Caco-2 (cell line): ENCODE data around the gene IQCN. TPM values are rescaled to one million over a fixed set of nuclear protein-coding genes. Genes with fewer than 3 reads are reported as not detected.

Experiments used
- BruUV-seq: library from RNA; stranded (reverse); fragments of 400-500 nt; replicated peaks from 2 replicates; lab custom pipeline; 2021; lab: Mats Ljungman, UMichigan
- CTCF ChIA-PET: fragments of 300-600 bp; sonication (Branson Sonifier 250); formaldehyde crosslinking; loops from one replicate; lab custom pipeline; 2022; ENCODE audit warnings: antibody characterized with exemption; lab: Charles Lee
- POLR2A ChIA-PET: fragments of 300-600 bp; sonication (Branson Sonifier 250); formaldehyde crosslinking; loops from one replicate; lab custom pipeline; 2022; ENCODE audit warnings: antibody characterized with exemption; lab: Charles Lee
- DNase-seq, 2 experiments: peaks; one replicate each; pipeline versions ENCODE4 v3.0.0 to v3.0.0-alpha.2; 2020 to 2022
- H3K27me3 ChIP-seq: replicated peaks from 2 replicates; pipeline ENCODE4 v1.6.0; 2011; ENCODE audit warnings: low read length; ENCODE audit not compliant: control insufficient read depth, insufficient read depth
- H3K36me3 ChIP-seq: 2 replicates; pipeline ENCODE4 v1.5.1; 2011; ENCODE audit warnings: low read length; ENCODE audit not compliant: control insufficient read depth, insufficient read depth
- H3K4me1 ChIP-seq: fragments of 250-450 bp; sonication (Bioruptor Pico); 2 replicates; pipeline ENCODE4 v1.5.1; 2020; ENCODE audit warnings: mild to moderate bottlenecking
- H3K4me3 ChIP-seq: 2 replicates; pipeline ENCODE4 v1.5.1; 2011; ENCODE audit warnings: low read depth, mild to moderate bottlenecking, control low read depth, low read length
- H3K9me3 ChIP-seq: fragments of 250-450 bp; sonication (Bioruptor Pico); 2 replicates; pipeline ENCODE4 v1.5.1; 2020; ENCODE audit warnings: mild to moderate bottlenecking, moderate library complexity
- H3K27ac Mint-ChIP-seq: one replicate; pipeline ENCODE4 v1.8.0; 2022; ENCODE audit warnings: mixed read lengths; ENCODE audit not compliant: unreplicated experiment
- H3K27me3 Mint-ChIP-seq: one replicate; pipeline ENCODE4 v1.8.0; 2022; ENCODE audit warnings: mixed read lengths; ENCODE audit not compliant: insufficient read depth, unreplicated experiment
- H3K36me3 Mint-ChIP-seq: one replicate; pipeline ENCODE4 v1.8.0; 2022; ENCODE audit warnings: mild to moderate bottlenecking, mixed read lengths; ENCODE audit not compliant: insufficient read depth, unreplicated experiment
- H3K4me1 Mint-ChIP-seq: one replicate; pipeline ENCODE4 v1.8.0; 2022; ENCODE audit warnings: low read depth, mixed read lengths; ENCODE audit not compliant: unreplicated experiment
- H3K4me3 Mint-ChIP-seq: one replicate; pipeline ENCODE4 v1.8.0; 2022; ENCODE audit warnings: mild to moderate bottlenecking, moderate library complexity, mixed read lengths; ENCODE audit not compliant: unreplicated experiment
- H3K9me3 Mint-ChIP-seq: one replicate; pipeline ENCODE4 v1.8.0; 2022; ENCODE audit warnings: mixed read lengths; ENCODE audit not compliant: unreplicated experiment
- intact Hi-C: fragments of 100-400 bp; cut with micrococcal nuclease; formaldehyde crosslinking; loops from one replicate; pipeline ENCODE4 v1.10.0; 2022; ENCODE audit not compliant: unreplicated experiment
- total RNA-seq: library from RNA; stranded (reverse); gene quantifications from 2 replicates; pipeline ENCODE4 v1.2.3, GENCODE V29; 2022
- TF ChIP-seq, protein P1 (sequence below), 2 experiments: fragments of 200-600 bp in 1 of 2; IDR thresholded peaks; 1 replicate in 1 of 2; 2 replicates in 1 of 2; pipeline versions ENCODE4 v1.5.1 to v1.8.0; 2011 to 2022; ENCODE audit warnings: antibody characterized with exemption in 1 of 2, control low read depth in 1 of 2, inconsistent platforms in 1 of 2, low read depth in 1 of 2, low read length in 1 of 2, mild to moderate bottlenecking in 1 of 2, moderate library complexity in 1 of 2; ENCODE audit not compliant: insufficient read depth in 1 of 2, severe bottlenecking in 1 of 2, unreplicated experiment in 1 of 2

Gene IQCN
- total RNA-seq, 1 experiment from 2014 or later: 2.1 TPM

- no peaks in the 10 kb centered on the region for H3K27me3 ChIP-seq
- Mint-ChIP-seq H3K36me3 (no peaks in the 10 kb centered on the region), H3K9me3 (no peaks in the 10 kb centered on the region), H3K4me3 (no peak overlapping the region), H3K27me3 (peaks cover 3% of the 10 kb centered on the region), H3K27ac (no peak overlapping the region), H3K4me1 (no peaks in the 10 kb centered on the region)
- no peaks in the 10 kb centered on the region for H3K9me3 ChIP-seq
- no peaks in the 10 kb centered on the region for H3K4me1 ChIP-seq
- H3K4me3 ChIP-seq: no peak overlapping the region
- no TSS peak for BruUV-seq
- H3K36me3 ChIP-seq: no peaks in the 10 kb centered on the region
- CTCF ChIA-PET: interaction anchor here (0.6 kb wide), 1 partner anchor 54 kb away, joined by 4 read pairs; no protein-coding TSS in a partner anchor
- POLR2A ChIA-PET: no interaction called here
- no peak for DNase-seq
- intact Hi-C loops: no loop called here
- TF ChIP-seq, protein P1, sequence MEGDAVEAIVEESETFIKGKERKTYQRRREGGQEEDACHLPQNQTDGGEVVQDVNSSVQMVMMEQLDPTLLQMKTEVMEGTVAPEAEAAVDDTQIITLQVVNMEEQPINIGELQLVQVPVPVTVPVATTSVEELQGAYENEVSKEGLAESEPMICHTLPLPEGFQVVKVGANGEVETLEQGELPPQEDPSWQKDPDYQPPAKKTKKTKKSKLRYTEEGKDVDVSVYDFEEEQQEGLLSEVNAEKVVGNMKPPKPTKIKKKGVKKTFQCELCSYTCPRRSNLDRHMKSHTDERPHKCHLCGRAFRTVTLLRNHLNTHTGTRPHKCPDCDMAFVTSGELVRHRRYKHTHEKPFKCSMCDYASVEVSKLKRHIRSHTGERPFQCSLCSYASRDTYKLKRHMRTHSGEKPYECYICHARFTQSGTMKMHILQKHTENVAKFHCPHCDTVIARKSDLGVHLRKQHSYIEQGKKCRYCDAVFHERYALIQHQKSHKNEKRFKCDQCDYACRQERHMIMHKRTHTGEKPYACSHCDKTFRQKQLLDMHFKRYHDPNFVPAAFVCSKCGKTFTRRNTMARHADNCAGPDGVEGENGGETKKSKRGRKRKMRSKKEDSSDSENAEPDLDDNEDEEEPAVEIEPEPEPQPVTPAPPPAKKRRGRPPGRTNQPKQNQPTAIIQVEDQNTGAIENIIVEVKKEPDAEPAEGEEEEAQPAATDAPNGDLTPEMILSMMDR (IDR thresholded peaks at IDR 0.05; ENCODE audit: insufficient read depth in 1 of 2, low read depth in 1 of 2, low read length in 1 of 2, severe bottlenecking in 1 of 2, unreplicated experiment in 1 of 2): no peak
These were observed 29.0 kb downstream of the IQCN start for GRCh38 chr19:18245297-18245696.

- CTCF ChIA-PET: interaction anchor here (0.6 kb wide), 1 partner anchor 13 kb away, joined by 3 read pairs; no protein-coding TSS in a partner anchor
- peaks cover 5% of the 10 kb centered on the region for H3K27me3 Mint-ChIP-seq
These were observed 34.9 kb downstream of the IQCN start for GRCh38 chr19:18239303-18239702.

DNA sequence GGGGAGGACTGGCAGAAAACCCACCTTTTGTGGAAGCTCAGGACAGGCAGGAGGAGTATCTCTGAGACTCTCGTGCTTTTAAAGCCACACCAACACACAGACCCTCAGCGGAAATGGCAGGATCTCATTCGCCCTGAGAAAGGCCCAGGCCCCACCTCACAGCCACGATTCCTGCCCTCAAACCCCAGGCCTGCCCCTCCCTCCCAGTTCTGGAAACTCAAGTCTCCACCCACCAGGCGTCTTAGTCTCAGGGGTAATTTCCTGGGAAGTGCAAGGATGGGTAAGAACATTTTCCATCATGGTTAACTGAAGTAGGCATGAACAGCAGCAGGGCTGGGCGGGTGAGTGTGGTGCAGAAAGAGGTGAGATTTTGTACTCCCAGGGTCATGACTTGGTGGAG lies 40.1 kb downstream of the IQCN start:
- Mint-ChIP-seq H3K36me3 (no peaks in the 10 kb centered on the region), H3K9me3 (no peaks in the 10 kb centered on the region), H3K4me3 (no peak overlapping the region), H3K4me1 (no peaks in the 10 kb centered on the region), H3K27ac (no peak overlapping the region), H3K27me3 (peaks cover 6% of the 10 kb centered on the region)
- ChIA-PET CTCF (interaction anchor here (1.5 kb wide), 1 partner anchor 18 kb away, joined by 5 read pairs; no protein-coding TSS in a partner anchor), POLR2A (interaction anchor here (1.1 kb wide), 1 partner anchor 10 kb away, joined by 3 read pairs; no protein-coding TSS in a partner anchor)
- no TSS peak for BruUV-seq
- H3K36me3 ChIP-seq: no peaks in the 10 kb centered on the region
- 0 out of 2 replicates have a peak, but pooled peaks cover 3% of the 10 kb centered on the region for H3K4me1 ChIP-seq
- intact Hi-C loops: no loop called here
- TF ChIP-seq, protein P1 (IDR thresholded peaks at IDR 0.05; ENCODE audit: insufficient read depth in 1 of 2, low read depth in 1 of 2, low read length in 1 of 2, severe bottlenecking in 1 of 2, unreplicated experiment in 1 of 2): no peak
- no peak overlapping the region for H3K4me3 ChIP-seq
- H3K27me3 ChIP-seq: no peaks in the 10 kb centered on the region
- no peak for DNase-seq
- no peaks in the 10 kb centered on the region for H3K9me3 ChIP-seq

More at GRCh38 chr19:18239303-18239702, 34.9 kb downstream of the IQCN start:
- H3K9me3 Mint-ChIP-seq: no peaks in the 10 kb centered on the region
- H3K27ac Mint-ChIP-seq: no peak overlapping the region
- POLR2A ChIA-PET: no interaction called here
- Histone ChIP-seq H3K4me3 (no peak overlapping the region), H3K4me1 (no peaks in the 10 kb centered on the region), H3K9me3 (no peaks in the 10 kb centered on the region), H3K36me3 (no peaks in the 10 kb centered on the region), H3K27me3 (no peaks in the 10 kb centered on the region)
- DNase-seq: no peak
- H3K36me3 Mint-ChIP-seq: no peaks in the 10 kb centered on the region
- intact Hi-C loops: no loop called here
- BruUV-seq: no TSS peak
- H3K4me1 Mint-ChIP-seq: no peaks in the 10 kb centered on the region
- H3K4me3 Mint-ChIP-seq: no peak overlapping the region
- TF ChIP-seq, protein P1 (IDR thresholded peaks at IDR 0.05; ENCODE audit: insufficient read depth in 1 of 2, low read depth in 1 of 2, low read length in 1 of 2, severe bottlenecking in 1 of 2, unreplicated experiment in 1 of 2): no peak
